HG03558 (cell line): ENCODE measurements around the gene VENTX.
"Not testable (repeated sequence)": the region's sequence is repeated elsewhere in the genome, so short reads cannot be mapped to it uniquely, and the experiment has no call there.

ENCODE experiments used
- ATAC-seq: cut with Tn5 transposase; IDR thresholded peaks from one replicate; pipeline ENCODE4 v1.9.1; 2021; ENCODE audit warnings: moderate number of reproducible peaks; ENCODE audit not compliant: unreplicated experiment; ENCODE audit errors: extremely low read depth

The VENTX gene

DNA sequence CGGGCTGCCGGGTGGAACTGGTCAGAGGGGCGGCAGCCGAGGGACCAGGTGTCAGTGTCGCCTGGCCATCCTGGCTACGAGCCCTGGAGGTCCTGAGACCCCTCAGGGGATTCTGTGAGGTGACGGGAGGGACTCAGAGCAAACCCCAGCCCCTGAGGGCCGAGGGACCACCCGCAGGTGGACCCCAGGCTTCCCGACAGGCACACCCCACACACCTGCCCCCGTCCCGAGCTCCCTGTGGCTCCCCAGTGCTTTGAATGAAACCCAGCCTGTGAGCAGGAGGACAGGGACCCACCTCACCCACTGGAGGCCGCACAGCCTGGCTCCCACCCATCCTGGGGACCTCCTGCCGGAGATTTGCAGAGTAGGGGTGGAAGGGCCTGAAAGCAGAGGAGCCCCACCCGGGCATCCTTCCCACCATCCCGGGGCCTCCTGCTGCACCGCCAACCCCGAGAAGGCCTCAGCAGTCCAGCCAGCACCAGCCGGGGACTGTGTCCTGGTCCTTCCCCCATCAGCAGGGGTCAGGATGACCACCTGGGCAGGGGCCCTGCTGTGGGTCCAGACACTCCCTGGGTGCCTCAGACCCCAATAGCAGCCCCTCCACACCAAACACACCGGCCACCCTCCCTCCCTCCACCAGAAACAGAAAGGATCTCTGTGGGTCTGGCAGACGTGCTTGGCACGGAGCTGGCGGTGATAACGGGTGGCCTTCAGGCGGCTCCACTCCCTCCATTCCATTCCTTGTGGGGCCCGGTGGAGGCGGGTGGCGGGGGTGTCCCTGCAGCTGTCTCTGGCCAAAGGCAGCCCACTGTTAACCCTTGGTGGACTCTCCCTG lies 13.9 kb downstream of the VENTX start:
- ATAC-seq = no peak

- no peak for ATAC-seq
Observed at GRCh38 chr10:133252223-133252552, 14.5 kb downstream of the VENTX start.

DNA sequence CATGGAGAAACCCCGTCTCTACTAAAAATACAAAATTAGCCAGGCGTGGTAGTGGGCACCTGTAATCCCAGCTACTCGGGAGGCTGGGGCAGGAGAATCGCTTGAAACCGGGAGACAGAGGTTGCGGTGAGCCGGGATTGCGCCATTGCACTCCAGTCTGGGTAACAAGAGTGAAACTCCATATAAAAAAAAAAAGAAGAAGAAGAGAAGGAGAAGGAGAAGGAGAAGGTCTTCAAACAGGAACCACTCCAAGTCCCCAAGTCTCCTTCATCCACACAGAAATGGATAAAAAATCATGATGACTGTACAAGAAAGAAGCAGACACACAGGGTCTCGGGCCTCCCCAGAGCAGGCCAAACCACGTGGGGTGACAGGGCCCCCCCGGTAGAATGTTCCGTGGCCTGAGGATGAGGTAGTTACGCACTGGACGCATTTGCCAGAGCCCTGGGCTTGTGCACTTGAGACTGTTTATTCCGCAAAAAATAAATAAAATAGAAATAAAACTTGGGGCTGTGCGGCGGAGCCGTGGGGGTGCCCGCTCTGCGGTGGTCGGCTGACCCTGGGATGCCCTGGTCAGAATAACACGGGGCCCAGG lies 15.8 kb downstream of the VENTX start:
- ATAC-seq = no peak

DNA sequence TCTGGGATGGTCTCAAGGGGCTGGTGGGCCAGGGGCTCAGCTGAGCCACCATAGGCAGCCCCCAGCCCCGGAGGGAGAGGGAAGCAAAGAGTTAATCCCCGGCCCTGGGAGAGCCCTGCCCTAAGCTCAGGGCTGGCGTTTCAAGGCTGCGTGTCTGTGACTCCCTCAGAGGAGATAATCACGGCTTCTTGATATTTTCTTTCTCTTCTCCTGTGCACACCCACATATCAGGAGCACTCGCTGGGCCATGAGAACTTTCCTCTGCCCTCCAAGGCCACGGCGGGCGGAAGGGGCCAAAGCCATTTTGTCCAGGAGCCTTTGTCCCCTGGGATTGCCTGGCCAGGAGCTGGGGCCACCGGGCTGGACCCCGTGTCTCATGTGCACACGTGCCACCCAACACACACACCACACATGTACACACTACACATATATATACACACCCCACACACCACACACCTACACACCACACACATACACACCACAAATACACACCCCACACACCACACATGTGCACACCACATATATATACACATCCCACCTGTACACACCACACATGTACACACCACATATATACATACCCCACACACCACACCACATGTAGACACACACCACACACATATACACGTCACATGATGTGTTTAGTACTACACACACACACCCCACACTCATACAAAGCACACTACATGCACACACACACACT lies 16.9 kb downstream of the VENTX start:
- no peak for ATAC-seq

- ATAC-seq = no peak
Observed at GRCh38 chr10:133255323-133255722, 17.7 kb downstream of the VENTX start.

DNA sequence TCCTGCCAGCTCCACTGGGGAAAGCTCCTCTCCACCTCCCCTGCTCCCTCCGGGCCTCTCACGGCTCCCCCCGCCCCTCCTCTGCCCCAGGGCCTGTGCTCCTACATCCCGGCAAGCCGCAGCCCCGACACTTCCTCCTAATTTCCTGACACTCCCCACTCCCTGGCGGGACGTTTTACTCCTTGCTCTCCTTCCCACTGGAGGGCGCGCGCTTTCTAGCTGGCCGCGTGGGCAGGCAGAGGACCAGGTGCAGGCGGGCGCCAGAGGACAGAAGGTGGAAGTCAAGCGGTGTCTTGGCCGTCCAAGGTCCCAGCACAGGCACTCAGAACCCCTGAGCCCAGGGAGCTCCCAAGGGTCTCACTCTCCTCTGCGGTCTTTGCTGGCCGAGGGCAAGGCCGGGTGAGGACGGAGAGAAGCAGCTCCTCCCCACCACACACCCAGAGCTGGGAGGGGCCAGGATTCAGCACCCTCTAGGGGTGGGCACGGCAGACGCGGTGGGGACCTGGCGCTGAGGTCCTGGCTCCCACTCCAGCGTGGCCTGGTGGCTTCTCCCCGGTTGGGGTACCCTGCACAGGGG lies 19.9 kb downstream of the VENTX start:
- ATAC-seq = no peak

DNA sequence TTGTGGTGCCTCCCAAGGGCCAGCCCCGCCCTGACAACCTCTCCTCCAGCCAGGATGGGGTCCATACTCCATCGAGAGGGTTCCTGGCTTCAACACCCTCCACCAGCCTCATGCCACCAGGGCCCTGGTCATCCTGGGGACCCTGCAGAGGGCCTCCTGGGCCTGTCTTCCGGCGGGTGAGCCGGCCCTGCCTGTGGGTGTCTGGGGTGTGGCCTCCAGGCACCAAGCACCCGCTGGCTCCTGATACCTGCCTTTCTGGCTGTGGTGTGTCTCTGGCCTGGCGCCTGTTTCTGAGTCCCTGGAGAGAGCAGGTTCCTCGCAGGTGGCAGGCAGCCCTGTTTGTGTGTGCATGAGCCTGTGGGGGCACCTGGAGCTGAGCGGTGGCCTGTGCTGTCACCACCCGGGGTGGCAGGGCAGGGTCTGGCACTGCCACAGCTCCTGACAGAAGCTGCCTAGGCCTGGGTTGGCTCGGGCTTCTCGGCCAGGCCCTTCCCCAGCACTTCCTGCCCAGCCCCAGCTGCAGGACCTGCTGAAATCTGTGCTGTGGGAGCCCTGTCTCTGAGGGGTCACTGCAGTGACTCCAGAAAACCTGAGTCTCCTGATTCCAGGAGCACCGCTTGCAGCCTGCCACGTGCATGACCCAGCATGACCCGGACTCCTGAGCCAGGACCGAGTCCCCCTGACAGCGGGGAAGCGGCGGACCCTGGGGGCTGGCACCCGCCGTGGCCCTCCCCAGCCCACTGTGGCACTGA lies 20.6 kb downstream of the VENTX start:
- no peak for ATAC-seq

DNA sequence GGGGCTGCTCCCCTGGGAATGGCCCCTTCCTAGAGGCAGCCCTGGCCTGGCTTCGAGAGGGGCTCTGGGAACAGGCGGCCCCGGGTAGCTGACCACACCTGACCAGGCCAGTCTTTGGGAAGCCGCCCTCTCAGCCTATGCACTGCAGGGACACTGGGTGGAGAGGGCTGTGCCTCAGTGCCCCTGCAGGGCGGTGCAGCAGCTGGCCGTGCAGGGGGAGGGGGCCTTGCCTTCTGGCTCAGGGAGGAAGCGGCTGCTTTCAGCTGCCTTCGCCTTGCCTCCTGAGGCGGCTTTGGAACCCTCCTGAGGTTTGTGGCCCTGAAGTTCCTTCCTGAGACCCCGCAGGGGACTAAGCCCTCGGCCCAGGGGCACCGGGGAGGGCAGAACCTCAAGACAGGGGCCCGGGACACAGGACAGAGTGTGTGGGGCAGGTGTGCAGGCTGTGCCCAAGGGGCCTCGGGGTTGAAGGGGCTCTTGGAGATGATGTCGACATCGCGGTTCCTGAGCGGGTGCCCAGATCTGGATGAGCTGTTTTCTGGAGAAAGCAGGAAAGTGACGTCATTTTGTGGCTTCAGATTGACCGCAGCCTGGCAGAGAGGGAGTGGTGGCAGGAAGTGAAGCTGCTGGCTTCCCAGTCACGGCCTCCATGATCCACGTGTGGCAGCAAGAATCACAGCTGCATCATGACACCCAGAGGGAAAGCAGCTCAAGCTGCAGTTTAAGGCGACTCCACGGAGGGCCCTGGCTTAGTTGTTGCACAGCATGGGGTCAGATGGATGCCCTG lies 21.4 kb downstream of the VENTX start:
- no peak for ATAC-seq

GRCh38 chr10:133259602-133259989 lies 21.9 kb downstream of the VENTX start:
- no peak for ATAC-seq

GRCh38 chr10:133260895-133261725 lies 23.5 kb downstream of the VENTX start:
- ATAC-seq = no peak

GRCh38 chr10:133261726-133262325 lies 24.2 kb downstream of the VENTX start:
- no peak for ATAC-seq

DNA sequence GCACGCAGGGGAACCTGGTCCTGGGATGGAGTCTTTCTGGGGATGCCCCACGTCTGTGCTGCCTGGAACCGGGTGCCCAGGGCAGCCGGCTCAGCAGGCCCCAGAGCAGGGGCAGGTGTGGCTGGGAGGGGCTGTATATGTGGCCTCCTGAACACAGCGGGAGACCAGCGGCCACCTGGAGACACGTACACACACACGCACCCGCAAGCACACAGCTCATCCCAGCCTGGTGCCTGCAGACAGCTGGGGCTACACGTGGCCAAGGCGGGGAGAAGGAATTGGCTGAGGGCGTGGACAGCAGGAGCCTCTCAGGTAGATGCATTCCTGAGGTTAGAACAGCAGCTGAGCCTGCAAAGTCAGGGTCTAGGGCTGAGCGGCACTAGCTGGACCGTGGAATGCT lies 25.0 kb downstream of the VENTX start:
- no peak for ATAC-seq

DNA sequence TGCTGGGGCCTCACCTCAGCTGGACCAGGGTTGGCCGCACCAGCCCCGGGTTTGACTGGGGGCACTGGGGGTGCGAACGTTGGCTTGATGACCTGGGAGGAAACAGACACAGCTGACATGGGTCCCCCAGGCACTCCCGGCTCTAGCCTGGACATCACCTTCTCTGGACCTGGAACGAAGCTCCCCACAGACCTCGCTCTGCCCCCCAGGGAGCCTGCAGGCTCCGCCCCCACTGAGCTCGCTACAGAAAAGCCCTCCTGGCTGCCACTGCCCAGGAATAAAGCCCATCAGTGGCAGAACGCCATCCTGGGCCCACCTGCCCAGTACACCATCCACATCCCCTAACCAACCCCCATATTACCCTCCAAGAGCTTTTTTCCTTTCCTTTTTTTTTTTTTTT lies 26.0 kb downstream of the VENTX start:
- no peak for ATAC-seq

GRCh38 chr10:133264461-133264860 lies 26.8 kb downstream of the VENTX start:
- ATAC-seq = no peak

DNA sequence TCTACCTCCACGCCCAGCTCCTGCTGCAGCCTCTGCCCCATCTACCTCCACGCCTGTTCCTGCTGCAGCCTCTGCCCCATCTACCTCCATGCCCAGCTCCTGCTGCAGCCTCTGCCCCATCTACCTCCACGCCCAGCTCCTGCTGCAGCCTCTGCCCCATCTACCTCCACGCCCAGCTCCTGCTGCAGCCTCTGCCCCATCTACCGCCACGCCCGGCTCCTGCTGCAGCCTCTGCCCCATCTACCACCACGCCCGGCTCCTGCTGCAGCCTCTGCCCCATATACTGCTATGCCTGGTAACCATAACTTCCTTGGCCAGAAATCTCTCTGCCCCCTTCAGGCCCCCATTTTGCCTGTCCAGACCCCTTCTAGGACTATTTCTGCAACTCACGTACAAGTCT lies 27.4 kb downstream of the VENTX start:
- ATAC-seq = not testable (repeated sequence)

DNA sequence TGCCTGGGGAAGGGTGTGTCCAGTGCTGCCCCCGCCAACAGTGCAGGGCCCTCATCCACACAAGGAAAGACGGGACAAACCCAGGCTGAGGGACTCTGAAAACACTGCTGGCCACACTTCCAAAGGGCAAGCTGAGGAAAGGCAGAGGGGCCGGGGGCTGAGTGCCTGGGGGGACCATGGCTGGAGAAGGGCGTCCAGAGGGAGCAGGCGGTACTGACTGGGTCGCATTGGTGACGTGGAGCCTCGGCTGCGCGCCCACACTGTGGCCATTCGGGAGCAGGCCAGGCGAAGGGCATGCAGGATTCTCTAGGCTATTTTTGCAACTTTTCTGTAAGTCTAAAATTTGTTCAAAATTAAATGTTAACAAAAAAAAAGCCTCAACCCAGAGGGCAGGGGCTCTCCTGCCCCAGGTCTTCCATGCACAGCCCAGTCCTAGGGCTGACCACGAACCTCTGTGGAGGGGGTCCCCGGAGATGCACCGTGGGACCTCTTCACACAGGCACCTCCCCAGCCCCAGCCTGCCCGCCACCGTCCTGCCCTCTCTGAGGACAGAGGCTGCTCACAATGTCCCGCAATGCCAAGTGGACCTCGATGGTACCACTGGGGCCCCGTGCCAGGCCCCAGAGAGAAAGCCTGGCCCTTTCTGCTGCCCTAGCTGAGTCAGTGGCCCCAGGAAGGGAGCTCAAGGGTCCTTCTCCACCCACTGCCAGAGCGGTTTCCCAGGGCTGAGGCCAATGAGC lies 28.6 kb downstream of the VENTX start:
- ATAC-seq = no peak

DNA sequence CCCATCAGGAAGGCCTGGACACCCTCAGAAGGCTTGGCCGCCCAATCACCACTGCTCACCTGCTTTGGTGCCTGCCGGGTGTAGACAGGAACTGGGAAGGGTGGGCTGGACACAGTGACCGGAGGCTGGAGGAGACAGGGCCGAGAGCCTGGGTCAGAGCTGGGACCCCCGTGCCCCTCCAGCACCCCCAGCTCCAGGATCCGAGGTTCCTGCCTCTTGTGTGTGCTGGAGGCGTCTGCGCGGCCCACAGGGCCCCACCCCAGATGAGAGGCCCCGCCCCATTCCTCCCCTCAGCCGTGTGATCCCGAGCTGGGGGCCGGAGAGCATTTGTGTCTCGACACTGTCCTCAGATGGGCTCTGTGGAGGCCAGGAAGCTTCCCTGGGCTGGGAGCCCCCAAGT lies 29.6 kb downstream of the VENTX start:
- no peak for ATAC-seq

- no peak for ATAC-seq
Observed at GRCh38 chr10:133267829-133268228, 30.2 kb downstream of the VENTX start.
